UCSD-AML1 (cell line): ENCODE results near the gene TCF15.

ENCODE experiments used
- DNase-seq: peaks from one replicate; lab custom pipeline; 2025; ENCODE audit not compliant: unreplicated experiment; lab: John Stamatoyannopoulos, UW

The TCF15 gene, protein sequence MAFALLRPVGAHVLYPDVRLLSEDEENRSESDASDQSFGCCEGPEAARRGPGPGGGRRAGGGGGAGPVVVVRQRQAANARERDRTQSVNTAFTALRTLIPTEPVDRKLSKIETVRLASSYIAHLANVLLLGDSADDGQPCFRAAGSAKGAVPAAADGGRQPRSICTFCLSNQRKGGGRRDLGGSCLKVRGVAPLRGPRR

DNA sequence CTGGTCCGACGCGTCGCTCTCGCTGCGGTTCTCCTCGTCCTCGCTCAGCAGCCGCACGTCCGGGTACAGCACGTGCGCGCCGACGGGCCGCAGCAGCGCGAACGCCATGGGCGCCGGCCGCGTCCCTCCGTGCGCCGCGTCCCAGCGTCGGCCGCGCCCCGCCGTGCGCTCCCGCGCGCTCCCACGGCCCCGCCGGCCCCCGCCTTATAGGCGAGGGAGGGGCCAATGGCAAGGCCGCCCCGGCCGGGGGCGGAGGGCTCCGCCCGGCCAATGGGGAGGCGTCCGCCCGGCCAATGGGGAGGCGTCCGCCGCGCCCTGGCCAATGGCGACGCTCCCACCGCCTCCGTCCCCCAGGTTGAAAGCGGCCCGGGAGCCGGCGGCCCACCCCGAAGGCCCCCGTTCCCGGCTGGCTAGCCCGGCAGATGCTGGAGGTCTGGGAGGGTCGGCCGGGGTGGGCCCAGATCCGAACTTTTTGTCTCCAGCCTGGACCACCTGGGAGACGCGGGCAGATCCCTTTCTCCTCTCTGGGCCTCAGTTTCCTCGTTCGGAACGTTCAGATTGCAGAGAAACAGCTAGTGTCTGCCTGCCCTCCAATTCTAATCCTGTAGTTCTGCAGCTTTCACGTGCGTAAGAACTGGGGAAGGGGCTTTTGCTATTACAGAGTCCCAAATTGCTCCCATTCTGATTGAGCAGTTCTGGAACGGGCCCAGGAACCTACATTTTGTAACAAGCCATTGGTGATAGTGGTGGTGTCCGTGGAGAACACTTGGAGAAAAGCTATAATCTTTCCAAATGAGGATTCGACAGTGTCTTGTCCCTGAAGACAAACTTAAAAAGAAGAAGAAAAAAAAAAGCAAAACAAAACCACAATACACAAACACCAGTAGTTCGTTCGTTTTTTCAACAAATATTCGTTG is at the start of gene TCF15:
Gene TCF15 (minus strand): TSS at position 180 of the 917 bp plus-strand sequence. CDS start 72 bp downstream, at position 108.
- peak; percentile 73 for DNase-seq

DNA sequence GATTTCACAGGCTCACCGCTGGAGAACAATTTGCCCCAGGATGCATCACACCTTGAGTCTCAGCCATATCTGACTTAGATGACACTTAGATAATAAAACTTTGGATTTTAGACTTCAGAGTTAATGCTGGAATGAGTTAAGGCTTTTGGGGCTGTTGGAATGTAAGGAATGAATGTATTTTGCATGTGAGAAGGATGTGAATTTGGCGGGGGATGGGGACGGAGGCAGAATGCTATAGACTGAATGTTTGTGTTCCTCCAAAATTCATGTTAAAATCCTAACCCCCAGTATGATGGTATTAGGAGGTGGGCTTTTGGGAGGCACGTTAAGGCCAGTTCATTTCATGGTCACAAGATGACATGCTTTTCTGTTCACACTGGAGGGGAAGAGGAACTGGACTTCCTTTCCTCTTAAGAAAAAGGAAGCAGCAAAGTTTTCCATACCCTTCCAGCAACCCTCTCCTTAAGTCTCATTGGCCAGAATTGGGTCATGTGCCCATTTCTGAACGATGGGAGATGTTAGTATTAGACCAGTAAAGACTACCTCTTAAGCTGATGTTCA is 48.7 kb upstream of the TCF15 start:
- no peak for DNase-seq

DNA sequence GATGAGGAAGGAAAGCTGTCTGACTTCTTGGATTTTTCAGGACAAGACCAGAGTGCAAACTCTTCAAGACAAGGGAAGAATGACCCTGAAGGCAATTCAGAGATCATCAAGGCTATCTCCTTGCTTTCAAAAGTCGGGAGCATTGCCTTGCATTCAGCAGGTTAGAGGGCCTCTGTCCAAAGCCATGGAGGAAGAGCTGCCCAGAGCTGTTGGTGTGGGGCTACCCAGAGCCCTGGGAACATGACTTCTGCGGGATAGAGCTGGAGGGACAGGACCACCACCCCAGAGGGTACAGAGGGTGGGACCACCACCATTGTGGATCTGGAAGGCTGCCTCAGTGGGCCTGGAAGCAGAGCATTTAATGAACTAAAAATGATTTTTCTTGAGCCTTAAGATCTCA is 48.1 kb upstream of the TCF15 start:
- DNase-seq, result no peak

DNA sequence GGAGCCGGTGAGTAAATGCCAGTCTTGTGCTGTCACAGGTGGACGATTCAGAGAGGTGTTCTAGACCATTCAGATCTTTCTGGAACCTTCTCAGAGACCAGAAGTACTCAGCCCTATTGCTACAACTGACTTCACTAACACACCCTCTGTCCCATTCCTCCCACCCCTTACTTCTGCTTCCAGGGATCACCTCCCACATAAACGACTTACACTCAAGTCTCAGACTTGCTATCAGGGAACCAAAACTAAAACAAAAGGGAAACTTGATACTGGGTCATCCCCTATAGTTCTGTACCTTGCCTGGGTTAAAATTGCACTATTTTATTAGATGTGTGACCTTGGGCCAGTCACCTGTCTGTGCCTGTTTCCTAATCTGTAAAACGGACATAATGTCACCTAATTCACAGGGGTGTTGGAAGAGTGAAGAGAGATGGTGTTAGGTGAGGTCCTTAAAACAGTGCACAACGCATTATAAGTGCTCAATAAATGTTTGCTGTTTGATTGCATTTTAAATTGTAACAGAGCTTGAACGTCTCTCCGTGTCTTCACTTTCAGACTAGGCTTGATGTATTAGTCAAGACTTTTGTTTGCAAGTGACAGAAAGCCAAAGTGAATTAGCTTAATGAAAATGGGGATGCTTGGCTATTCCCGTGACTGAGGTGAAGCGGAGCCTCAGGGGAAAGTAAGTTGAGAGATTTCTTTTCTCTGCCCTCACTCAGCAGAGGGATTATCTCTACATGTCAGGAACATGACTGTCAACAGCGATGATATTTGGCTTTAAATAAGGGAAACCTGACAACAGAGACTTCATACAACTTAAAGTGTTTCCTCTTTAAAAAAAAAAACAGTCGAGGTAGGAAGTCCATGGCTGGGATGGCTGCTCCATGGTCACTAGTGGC is 45.9 kb upstream of the TCF15 start:
- DNase-seq, result no peak

DNA sequence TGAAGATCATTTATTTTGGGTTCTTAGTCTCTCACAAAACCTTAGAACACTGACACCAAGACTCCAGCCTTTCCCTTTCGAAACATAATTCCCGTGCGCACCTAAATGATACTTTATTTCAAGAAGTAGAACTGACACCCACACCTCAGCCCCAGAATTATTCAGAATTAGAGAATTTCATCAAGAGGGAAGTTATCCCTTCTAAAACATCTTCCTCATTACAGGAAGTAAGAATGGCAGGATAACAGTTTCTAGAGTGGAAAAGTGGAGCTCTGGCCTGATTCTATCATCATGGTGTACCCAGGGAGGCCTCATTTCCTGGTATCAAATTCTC is 44.3 kb upstream of the TCF15 start:
- no peak for DNase-seq

DNA sequence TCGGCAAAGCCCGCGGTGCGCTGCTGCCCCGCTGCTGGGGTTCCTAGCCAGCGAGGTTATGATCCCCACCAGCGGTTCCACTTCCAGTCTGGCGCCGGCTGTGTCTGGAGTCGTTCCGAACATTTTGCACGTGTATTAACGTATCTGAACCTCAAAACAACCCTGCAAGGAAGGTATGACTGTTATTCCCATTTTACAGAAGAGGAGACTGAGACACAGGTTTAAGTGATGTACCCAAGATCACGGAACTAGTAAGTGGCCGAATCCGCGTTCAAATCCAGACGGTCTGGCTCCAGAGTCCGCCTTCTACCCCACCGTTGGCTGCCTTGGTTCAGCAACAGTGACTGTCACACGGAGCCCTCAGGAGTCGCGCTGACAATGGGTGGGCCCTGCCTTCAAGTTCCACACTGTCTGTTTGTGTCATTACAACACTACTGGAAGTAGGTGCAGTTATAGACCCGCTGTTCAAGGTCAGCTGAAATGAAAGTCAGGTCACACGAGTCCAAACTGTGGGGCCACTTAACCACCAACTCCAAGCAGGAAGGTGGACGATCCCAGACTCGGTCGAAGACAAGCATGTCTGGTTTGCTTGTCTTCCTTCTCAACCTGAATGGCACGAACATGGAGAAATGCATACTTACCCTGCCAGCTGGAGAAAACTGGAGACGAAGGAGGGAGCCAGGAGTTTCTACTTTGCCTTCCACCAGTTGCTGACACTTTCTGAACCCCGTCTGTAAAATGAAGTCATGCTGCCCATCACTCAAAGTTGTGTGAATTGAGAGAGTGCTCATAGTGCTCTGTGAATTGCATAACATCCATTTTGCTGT is 43.7 kb upstream of the TCF15 start:
- DNase-seq, result no peak

DNA sequence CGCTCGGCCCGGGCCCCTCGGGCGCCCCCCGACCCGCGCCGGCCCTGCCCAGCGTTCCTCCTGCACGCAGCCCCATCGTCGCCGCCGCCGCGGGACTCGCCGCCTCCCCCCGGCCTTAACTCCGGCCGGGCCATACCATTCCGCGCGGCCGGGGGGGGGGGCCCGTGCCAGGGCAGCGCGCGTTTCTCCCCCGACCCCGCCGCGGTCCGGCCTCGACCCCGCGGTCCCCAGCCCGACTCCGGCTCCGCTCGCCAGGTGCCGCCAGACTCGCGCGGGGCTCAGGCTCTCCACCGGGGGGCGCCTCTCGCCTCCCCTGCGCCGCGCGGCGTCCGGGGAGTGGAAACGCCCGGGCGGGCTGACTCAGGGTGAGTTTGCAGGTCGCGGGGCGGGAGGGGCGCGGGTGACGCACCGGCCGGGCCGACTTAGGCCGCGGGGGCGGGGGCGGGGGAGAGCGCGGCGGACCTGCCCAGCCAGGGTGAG is 43.0 kb upstream of the TCF15 start, which contains the start of gene SRXN1:
Gene SRXN1 (minus strand): TSS at position 91 of the 480 bp plus-strand sequence. CDS start 15 bp downstream, at position 76.
- DNase-seq, result peak; percentile 91

DNA sequence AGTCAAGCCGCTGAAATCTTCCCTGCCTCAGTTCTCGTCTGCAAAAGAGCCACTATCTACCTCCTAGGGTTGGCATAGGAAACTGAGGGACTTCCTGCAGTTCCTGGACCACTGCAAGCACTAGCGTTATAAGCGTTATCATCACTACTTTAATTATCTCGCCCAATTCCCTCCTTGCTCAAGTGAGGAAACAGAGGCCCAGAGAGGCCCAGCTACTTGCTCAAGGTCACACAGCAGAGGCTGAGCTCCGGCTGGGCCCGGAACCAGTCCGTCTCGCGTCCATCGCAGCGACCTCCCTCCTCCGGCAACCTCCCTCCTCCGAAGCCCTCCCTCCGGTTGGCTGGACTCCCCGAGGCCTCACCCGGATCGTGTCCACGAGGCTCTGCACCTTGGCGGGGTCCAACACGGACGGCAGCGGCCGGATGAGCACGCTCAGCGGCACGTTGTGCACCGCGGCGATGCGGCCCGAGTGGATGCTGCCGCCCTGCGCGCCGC is 42.6 kb upstream of the TCF15 start:
- DNase-seq, result no peak

DNA sequence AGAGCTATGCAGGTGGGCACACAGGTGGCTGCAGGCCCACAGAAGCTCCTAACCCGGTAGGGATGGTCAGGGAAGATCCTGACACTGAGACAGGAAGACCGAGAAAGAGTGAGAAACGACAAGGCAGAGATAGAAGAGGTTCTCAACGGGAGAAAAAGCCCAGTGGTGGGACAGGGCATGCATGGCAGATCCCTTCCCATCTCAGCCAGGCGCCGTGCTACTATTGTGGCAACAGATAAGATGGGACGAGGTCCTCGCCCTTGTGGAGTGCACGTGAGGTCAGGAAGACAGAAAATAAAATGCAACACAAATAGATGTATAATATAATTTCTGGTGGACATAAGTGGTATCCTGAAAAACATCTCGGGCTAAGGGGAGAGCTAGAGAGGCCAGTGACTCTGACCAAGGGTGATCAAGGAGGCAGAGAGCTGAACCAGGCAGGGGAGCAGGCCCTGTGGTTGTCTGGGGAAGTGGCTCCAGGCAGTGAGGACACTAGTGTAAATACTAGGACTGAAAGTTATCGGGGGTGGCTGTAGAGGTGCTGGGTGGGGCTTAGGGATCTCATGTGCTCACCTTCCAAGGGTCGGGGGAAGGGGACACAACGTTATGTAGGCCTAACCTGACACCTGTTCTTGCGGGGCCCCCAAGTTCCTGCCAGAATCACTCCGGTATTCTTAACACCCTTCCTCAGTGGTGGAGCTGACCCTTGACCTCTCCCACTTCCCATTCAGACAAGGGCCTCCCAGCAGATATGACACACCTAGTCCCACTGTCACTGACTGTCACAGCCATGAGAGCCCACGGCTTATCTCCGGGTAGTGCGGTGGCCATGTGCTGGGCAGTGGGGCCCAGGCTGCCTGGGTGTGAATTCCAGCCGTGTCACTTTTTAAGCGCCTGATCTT is 41.9 kb upstream of the TCF15 start:
- no peak for DNase-seq

DNA sequence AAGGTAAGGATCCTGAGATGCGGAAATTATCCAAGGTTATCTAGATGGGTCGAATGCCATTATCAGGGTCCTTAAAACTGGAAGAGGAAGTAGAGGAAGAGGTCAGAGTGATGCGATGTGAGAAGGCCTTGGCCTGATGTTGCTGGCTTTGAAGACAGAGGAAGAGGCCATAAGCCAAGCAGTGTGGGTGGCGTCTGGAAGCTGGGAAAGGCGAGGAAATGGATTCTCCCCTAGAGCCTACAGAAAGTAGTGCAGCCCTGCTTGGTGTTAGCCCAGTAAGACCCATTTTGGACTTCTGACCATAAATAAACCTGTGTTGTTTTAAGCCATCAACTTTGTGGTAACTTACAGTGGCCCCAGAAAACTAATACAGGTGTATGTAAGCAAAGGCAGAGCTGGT is 40.8 kb upstream of the TCF15 start:
- DNase-seq, result no peak

DNA sequence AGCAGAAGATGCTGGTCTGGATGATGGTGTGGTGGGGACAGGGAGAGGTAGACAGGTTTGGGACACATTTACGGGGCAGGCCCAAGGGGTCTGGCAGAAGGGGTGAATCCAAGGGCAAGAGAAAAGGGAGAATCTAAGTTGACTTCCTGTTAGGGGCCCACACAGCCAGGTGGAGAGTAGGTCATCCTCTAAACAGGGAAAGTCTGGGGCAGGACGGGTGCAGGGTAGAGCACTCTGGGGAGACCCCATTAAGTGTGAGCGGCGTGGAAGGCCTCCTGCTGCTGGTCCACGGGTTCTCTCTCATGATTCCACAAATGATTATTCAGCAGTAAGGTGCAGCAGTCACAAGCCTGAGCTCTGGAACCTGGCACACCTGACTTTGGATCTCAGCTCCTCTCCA is 40.2 kb upstream of the TCF15 start:
- no peak for DNase-seq

DNA sequence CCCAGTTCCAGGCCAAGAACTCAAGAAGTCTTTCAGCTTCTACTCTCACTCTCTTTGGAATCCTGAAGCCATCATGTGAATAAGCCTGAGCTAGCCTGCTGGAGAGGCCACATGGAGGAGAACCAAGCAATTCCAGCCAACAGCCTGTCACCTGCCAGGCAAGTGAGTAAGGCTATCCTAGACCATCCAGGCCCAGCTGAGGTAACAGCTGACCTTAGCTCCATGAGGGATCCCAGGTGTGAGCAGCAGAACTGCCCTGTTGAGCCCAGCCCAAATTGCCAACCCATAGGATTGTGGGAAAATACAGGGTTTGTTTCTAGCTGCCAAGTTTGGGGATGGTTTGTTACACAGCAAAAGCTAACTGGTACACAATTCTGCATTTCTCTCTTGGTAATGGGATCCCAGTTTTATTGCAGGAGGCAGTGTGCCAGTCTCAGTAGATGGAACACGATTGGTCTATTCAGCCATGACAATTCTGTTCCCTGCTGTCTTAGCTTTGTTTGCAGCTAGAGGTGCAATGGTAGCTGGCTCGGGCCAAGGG is 37.4 kb upstream of the TCF15 start:
- DNase-seq, result no peak

DNA sequence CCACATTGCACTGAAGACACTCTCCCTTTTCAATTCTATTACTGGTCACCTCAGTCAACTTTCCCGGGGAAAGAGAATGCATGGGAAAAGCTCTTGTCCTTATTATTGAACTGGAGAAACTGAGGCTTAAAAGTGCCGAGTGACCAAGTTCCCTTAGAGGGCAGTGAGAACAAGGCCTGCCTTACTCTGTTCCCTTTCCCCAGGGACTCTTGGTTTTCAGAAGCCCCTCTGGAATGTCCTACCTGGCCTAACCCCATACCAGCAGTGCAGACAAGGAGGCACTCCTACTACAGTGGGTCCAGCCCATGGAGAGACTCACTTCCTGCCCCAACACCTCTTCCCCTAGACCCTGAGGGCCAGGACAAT is 36.7 kb upstream of the TCF15 start:
- DNase-seq, result no peak

DNA sequence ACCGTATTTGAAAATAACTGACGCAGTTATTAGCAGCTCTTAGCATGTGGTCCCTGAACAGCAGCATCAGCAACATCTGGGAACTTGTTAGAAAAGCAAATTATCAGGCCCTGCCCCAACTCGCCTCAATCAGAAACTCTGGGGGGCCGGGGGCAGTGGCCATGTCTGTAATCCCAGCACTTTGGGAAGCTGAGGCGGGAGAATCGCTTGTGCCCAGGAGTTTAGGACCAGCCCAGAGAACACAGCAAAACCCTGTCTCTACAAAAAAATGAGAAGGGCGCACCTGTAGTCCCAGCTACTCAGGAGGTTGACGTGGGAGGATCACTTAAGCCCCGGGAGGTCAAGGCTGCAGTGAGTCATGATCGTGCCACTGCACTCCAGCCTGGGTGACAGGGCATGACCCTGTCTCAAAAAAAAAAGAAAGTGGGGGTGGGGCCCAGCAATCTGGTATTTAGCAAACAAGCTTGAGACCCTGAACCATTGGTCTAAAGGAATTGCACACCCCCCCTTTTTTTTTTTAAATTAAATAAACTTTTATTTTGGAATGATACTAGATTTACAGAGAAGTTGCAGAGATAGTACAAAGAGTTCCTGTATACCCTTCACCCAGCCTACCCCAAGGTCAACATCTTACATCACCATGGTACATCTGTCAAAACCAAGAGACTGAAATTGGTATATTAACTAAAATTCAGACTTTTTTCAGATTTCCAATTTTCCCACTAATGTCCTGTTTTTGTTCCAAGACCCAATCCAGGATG is 36.2 kb upstream of the TCF15 start:
- DNase-seq, result no peak

DNA sequence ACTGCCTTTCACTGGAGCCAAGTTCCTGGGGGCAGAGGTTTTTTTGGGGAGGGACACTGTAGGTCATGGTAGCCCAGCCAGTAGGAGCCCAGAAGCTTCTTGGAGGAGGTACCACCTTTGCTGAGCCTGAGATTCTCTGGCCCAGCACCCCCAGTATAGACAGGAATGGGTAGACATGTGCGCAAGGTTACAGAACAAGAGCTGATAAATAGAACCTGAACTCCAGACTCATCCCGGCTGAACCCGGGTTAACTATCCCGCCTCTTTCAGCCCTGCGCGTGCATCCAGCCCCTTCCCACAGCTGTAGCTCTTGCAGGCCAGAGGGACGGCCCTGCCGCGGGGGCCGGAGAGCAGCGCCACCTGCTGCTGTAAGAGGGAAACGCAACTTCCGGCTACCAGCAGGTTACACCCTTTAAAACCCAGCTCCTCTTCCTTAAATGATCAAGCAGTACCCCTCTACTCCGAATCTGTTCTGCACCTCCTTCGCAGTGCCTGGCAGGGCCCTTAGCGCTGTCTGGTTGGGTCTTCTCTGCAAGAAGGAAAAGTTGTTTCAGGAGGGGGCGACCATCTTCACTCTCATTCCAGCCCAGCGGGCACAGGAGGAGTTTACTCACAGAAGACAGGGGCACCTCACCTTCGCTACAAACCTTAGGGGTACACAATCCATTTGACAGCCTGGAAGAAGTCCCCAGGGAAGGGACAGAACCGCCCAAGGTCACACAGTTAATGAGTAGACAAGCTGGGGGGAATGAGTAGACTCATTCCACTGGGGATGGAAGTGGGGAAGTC is 35.4 kb upstream of the TCF15 start:
- DNase-seq, result peak; percentile 84

DNA sequence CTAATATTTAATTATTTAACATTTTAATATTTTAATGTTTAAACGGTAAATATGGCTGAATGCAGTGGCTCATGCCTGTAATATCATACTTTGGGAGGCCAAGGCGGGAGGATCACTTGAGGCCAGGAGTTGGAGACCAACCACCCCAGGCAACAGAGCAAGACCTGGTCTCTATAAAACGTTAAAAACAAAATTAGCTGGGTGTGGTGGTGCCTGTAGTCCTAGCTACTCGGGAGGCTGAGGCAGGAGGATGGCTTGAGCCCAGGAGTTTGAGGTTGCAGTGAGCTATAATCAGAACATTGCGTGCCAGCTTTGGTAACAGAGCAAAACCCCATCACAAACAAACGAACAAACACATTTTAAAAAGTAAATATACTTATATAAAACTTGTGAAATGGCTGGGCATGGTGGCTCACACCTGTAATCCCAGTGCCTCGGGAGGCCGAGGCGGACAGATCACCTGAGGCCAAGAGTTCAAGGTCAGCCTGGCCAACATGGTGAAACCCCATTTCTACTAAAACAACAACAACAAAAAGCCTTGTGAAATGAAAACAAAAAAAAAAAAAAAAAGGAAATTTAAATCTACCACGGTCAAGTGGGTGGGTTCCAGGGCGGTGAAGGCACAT is 34.7 kb upstream of the TCF15 start:
- DNase-seq, result no peak
